Neural progenitor cell (in vitro differentiated cells): Measurements from ENCODE around the gene MACO1. TPM values are rescaled to one million over a fixed set of nuclear protein-coding genes. Genes with fewer than 3 reads are reported as not detected.

ENCODE experiments used
- DNase-seq: peaks from one replicate; pipeline ENCODE4 v3.0.0-alpha.2; 2016; ENCODE audit warnings: low spot score
- H2AFZ ChIP-seq: fragments of 200-600 bp; sonication (generic); replicated peaks from 2 replicates; pipeline ENCODE4 v1.6.1; 2016; ENCODE audit warnings: antibody characterized with exemption
- H3F3A ChIP-seq: fragments of 200-600 bp; sonication (generic); 2 replicates; pipeline ENCODE4 v1.6.1; 2016; ENCODE audit warnings: antibody characterized with exemption, low read depth
- H3K27ac ChIP-seq: fragments of 200-600 bp; sonication (generic); 2 replicates; pipeline ENCODE4 v1.5.1; 2016; ENCODE audit warnings: mild to moderate bottlenecking
- H3K27me3 ChIP-seq: fragments of 200-600 bp; sonication (generic); 2 replicates; pipeline ENCODE4 v1.6.1; 2016; ENCODE audit warnings: mild to moderate bottlenecking, moderate library complexity
- H3K36me3 ChIP-seq: fragments of 200-600 bp; sonication (generic); 2 replicates; pipeline ENCODE4 v1.5.1; 2016
- H3K4me1 ChIP-seq: fragments of 200-600 bp; sonication (generic); 2 replicates; pipeline ENCODE4 v1.6.1; 2016; ENCODE audit warnings: mixed run types
- H3K4me2 ChIP-seq: fragments of 200-600 bp; sonication (generic); 2 replicates; pipeline ENCODE4 v1.6.1; 2016
- H3K4me3 ChIP-seq: fragments of 200-600 bp; sonication (generic); 2 replicates; pipeline ENCODE4 v1.5.1; 2016
- H3K79me2 ChIP-seq: fragments of 200-600 bp; sonication (generic); 2 replicates; pipeline ENCODE4 v1.6.1; 2016; ENCODE audit warnings: low read depth
- H3K9ac ChIP-seq: fragments of 200-600 bp; sonication (generic); 2 replicates; pipeline ENCODE4 v1.6.1; 2016
- H3K9me3 ChIP-seq: fragments of 200-600 bp; sonication (generic); 2 replicates; pipeline ENCODE4 v1.5.1; 2016; ENCODE audit warnings: low read depth
- H4K20me1 ChIP-seq: fragments of 200-600 bp; sonication (generic); 2 replicates; pipeline ENCODE4 v1.6.1; 2016; ENCODE audit warnings: low read depth
- H3K27ac Mint-ChIP-seq: 3 replicates; pipeline ENCODE4 v1.8.0; 2021; ENCODE audit warnings: mixed read lengths
- H3K27me3 Mint-ChIP-seq: 2 replicates; pipeline ENCODE4 v1.8.0; 2022; ENCODE audit warnings: low read depth, mild to moderate bottlenecking, inconsistent platforms, moderate library complexity, mixed read lengths; ENCODE audit not compliant: insufficient read depth
- H3K36me3 Mint-ChIP-seq: 3 replicates; pipeline ENCODE4 v1.8.0; 2021; ENCODE audit warnings: mixed read lengths
- H3K4me1 Mint-ChIP-seq: 3 replicates; pipeline ENCODE4 v1.8.0; 2021; ENCODE audit warnings: mixed read lengths
- H3K4me3 Mint-ChIP-seq: 3 replicates; pipeline ENCODE4 v1.8.0; 2021; ENCODE audit warnings: mild to moderate bottlenecking, moderate library complexity, mixed read lengths
- H3K9me3 Mint-ChIP-seq: 3 replicates; pipeline ENCODE4 v1.8.0; 2020; ENCODE audit warnings: mixed read lengths
- CTCF ChIP-seq: fragments of 200-600 bp; sonication (generic); IDR thresholded peaks from 2 replicates; pipeline ENCODE4 v1.5.1; 2017; ENCODE audit warnings: antibody characterized with exemption, mild to moderate bottlenecking
- EZH2 ChIP-seq: fragments of 200-600 bp; sonication (generic); IDR thresholded peaks from 2 replicates; pipeline ENCODE4 v1.6.1; 2017; ENCODE audit warnings: antibody characterized with exemption, mild to moderate bottlenecking, moderate library complexity
- EZH2phosphoT487 ChIP-seq: fragments of 200-600 bp; sonication (generic); IDR thresholded peaks from 2 replicates; pipeline ENCODE4 v1.6.1; 2017; ENCODE audit warnings: antibody characterized with exemption
- total RNA-seq: library from RNA; depleted of rRNA; stranded (reverse); fragments of >200 nt; gene quantifications from 2 replicates; pipeline ENCODE4 v1.2.3, GENCODE V29; 2015; ENCODE audit warnings: low replicate concordance

MACO1 gene
- total RNA-seq, 1 donor from 2014 or later, result 17.7 TPM

- peaks cover 5% of the 10 kb centered on the region for H3F3A ChIP-seq
- no peaks in the 10 kb centered on the region for H3K79me2 ChIP-seq
- H3K4me1 ChIP-seq, result no peaks in the 10 kb centered on the region
- H3K36me3 ChIP-seq, result no peaks in the 10 kb centered on the region
- Mint-ChIP-seq H3K4me3 (no peak overlapping the region), H3K4me1 (peaks cover 22% of the 10 kb centered on the region), H3K9me3 (peaks cover 6% of the 10 kb centered on the region), H3K36me3 (no peaks in the 10 kb centered on the region), H3K27ac (no peak overlapping the region), H3K27me3 (peaks cover 4% of the 10 kb centered on the region)
- H2AFZ ChIP-seq, result no peak overlapping the region
- H3K4me2 ChIP-seq, result no peak overlapping the region
- no peaks in the 10 kb centered on the region for H3K27me3 ChIP-seq
- H3K9ac ChIP-seq, result no peak overlapping the region
- TF ChIP-seq EZH2phosphoT487 (no peak), EZH2 (no peak), CTCF (no peak)
- H4K20me1 ChIP-seq, result no peaks in the 10 kb centered on the region
- no peak for DNase-seq
- H3K27ac ChIP-seq, result no peak overlapping the region
- no peaks in the 10 kb centered on the region for H3K9me3 ChIP-seq
- no peak overlapping the region for H3K4me3 ChIP-seq
Observed at GRCh38 chr1:25525361-25525688, 94.6 kb downstream of the MACO1 start.

GRCh38 chr1:25526753-25527152, 96.1 kb downstream of the MACO1 start:
- H3K4me1 ChIP-seq, result no peaks in the 10 kb centered on the region
- no peaks in the 10 kb centered on the region for H3K36me3 ChIP-seq
- H3K4me3 ChIP-seq, result no peak overlapping the region
- no peak overlapping the region for H3K9ac ChIP-seq
- H2AFZ ChIP-seq, result no peak overlapping the region
- DNase-seq, result no peak
- no peak overlapping the region for H3K4me3 Mint-ChIP-seq
- H3K4me1 Mint-ChIP-seq, result peaks cover 18% of the 10 kb centered on the region
- H3K9me3 Mint-ChIP-seq, result peaks cover 6% of the 10 kb centered on the region
- peaks cover 7% of the 10 kb centered on the region for H3K27me3 Mint-ChIP-seq
- H3K9me3 ChIP-seq, result no peaks in the 10 kb centered on the region
- no peaks in the 10 kb centered on the region for H3K79me2 ChIP-seq
- H3K4me2 ChIP-seq, result no peak overlapping the region
- no peaks in the 10 kb centered on the region for H3K36me3 Mint-ChIP-seq
- no peak overlapping the region for H3K27ac Mint-ChIP-seq
- H4K20me1 ChIP-seq, result no peaks in the 10 kb centered on the region
- TF ChIP-seq CTCF (no peak), EZH2 (no peak)
- H3F3A ChIP-seq, result peaks cover 5% of the 10 kb centered on the region
- no peak overlapping the region for H3K27ac ChIP-seq
- no peaks in the 10 kb centered on the region for H3K27me3 ChIP-seq

- Mint-ChIP-seq H3K27ac (no peak overlapping the region), H3K27me3 (peaks cover 9% of the 10 kb centered on the region), H3K4me3 (no peak overlapping the region), H3K4me1 (peaks cover 16% of the 10 kb centered on the region), H3K9me3 (peaks cover 6% of the 10 kb centered on the region), H3K36me3 (no peaks in the 10 kb centered on the region)
- Histone ChIP-seq H3K4me1 (no peaks in the 10 kb centered on the region), H3K79me2 (no peaks in the 10 kb centered on the region), H3K9me3 (no peaks in the 10 kb centered on the region), H3F3A (peaks cover 5% of the 10 kb centered on the region), H3K36me3 (no peaks in the 10 kb centered on the region), H3K4me2 (no peak overlapping the region), H3K9ac (no peak overlapping the region), H2AFZ (no peak overlapping the region), H3K27me3 (no peaks in the 10 kb centered on the region), H3K27ac (no peak overlapping the region), H3K4me3 (no peak overlapping the region), H4K20me1 (no peaks in the 10 kb centered on the region)
- DNase-seq, result no peak
- TF ChIP-seq EZH2phosphoT487 (no peak), CTCF (no peak), EZH2 (no peak)
Observed at GRCh38 chr1:25527226-25527846, 96.6 kb downstream of the MACO1 start.
